Measurements from ENCODE around the gene SLC66A3. TPM values are rescaled to one million over a fixed set of nuclear protein-coding genes. Genes with fewer than 3 reads are reported as not detected.

The SLC66A3 gene
- 23.3 and 29.9 TPM in 2 replicates for total RNA-seq
- long read RNA-seq, transcript PQLC3-202 (6 exons, 696 nt) = minor isoform, 24 of 266 reads
- long read RNA-seq, transcript PQLC3-201 (7 exons, 1,830 nt) = major isoform, 202 of 266 reads
- long read RNA-seq, transcript PQLC3-204 (6 exons, 1,784 nt) = minor isoform, 13 of 266 reads
- long read RNA-seq, partial matches to known transcripts = 8 of 266 reads
- long read RNA-seq, other reads (novel, unspliced or antisense) = 15 of 266 reads

DNA sequence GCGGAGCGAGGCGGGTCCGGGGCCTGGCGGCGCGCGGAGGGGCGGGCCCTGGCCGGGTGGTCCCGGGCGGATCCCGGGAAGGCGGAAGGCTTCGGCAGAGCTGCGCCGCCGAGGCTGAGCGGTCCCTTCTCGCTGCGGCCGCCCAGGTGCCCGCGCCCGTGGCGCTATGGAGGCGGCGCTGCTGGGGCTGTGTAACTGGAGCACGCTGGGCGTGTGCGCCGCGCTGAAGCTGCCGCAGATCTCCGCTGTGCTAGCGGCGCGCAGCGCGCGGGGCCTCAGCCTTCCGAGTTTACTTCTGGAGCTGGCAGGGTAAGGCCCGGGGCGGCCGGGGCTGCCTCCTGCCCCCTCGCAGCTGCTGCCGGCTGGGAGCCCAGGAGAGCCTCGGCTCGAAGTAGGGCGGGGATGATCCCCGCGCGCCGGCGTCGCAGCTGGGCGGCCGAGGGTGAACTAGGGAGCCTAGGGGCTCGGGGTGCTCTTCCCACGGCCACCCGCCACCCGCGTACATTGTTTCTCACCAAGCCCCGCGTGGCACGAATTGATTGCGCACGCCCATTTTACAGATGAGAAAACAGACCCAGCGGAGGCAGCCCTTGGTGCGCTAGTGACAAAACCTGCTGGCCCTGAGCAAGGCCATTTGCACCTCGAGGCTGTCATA, at the start of gene SLC66A3:
TSS of gene SLC66A3 (plus strand) at position 87 of the 655 bp plus-strand sequence. CDS start at position 167, 80 bp downstream.
- DNase-seq (ENCODE audit: extremely low spot score, unreplicated experiment) = no peak
- Mint-ChIP-seq H3K27ac (ENCODE audit: unreplicated experiment) (peak within 1 kb of the TSS; percentile 91), H3K36me3 (ENCODE audit: unreplicated experiment) (no peaks in the 10 kb centered on the region), H3K9me3 (ENCODE audit: unreplicated experiment) (no peaks in the 10 kb centered on the region), H3K4me1 (ENCODE audit: unreplicated experiment) (peaks cover 19% of the 10 kb centered on the region), H3K4me3 (ENCODE audit: unreplicated experiment) (peak within 1 kb of the TSS; percentile 71), H3K27me3 (ENCODE audit: unreplicated experiment) (no peaks in the 10 kb centered on the region)
- TF ChIP-seq, protein P1, sequence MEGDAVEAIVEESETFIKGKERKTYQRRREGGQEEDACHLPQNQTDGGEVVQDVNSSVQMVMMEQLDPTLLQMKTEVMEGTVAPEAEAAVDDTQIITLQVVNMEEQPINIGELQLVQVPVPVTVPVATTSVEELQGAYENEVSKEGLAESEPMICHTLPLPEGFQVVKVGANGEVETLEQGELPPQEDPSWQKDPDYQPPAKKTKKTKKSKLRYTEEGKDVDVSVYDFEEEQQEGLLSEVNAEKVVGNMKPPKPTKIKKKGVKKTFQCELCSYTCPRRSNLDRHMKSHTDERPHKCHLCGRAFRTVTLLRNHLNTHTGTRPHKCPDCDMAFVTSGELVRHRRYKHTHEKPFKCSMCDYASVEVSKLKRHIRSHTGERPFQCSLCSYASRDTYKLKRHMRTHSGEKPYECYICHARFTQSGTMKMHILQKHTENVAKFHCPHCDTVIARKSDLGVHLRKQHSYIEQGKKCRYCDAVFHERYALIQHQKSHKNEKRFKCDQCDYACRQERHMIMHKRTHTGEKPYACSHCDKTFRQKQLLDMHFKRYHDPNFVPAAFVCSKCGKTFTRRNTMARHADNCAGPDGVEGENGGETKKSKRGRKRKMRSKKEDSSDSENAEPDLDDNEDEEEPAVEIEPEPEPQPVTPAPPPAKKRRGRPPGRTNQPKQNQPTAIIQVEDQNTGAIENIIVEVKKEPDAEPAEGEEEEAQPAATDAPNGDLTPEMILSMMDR (IDR thresholded peaks at IDR 0.05) = no peak

DNA sequence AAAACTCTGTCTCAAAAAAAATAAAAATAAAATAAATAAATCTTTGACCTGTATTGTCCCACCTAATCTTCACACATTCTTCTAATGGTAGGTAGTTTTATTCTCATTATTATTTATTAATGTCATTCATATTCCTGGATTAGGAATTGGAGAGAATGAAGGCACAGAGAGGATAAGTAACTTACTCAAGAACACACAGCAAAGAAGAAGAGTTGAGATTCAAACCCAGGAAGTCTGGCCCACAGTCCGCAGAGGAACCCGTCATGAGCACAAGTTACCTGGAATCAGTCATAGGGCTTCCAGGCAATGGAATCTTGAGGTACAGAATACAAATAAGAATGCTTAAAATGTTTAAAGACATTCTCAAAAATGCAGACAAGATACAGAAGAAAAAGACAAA, 46.3 kb upstream of the SLC66A3 start:
- peaks cover 5% of the 10 kb centered on the region for H3K27me3 Mint-ChIP-seq (ENCODE audit: unreplicated experiment)
- no peak overlapping the region for H3K27ac Mint-ChIP-seq (ENCODE audit: unreplicated experiment)
- no peaks in the 10 kb centered on the region for H3K36me3 Mint-ChIP-seq (ENCODE audit: unreplicated experiment)
- H3K9me3 Mint-ChIP-seq (ENCODE audit: unreplicated experiment) = no peaks in the 10 kb centered on the region
- DNase-seq (ENCODE audit: extremely low spot score, unreplicated experiment) = no peak
- no peak overlapping the region for H3K4me3 Mint-ChIP-seq (ENCODE audit: unreplicated experiment)
- TF ChIP-seq, protein P1 (IDR thresholded peaks at IDR 0.05) = no peak
- H3K4me1 Mint-ChIP-seq (ENCODE audit: unreplicated experiment) = no peaks in the 10 kb centered on the region

DNA sequence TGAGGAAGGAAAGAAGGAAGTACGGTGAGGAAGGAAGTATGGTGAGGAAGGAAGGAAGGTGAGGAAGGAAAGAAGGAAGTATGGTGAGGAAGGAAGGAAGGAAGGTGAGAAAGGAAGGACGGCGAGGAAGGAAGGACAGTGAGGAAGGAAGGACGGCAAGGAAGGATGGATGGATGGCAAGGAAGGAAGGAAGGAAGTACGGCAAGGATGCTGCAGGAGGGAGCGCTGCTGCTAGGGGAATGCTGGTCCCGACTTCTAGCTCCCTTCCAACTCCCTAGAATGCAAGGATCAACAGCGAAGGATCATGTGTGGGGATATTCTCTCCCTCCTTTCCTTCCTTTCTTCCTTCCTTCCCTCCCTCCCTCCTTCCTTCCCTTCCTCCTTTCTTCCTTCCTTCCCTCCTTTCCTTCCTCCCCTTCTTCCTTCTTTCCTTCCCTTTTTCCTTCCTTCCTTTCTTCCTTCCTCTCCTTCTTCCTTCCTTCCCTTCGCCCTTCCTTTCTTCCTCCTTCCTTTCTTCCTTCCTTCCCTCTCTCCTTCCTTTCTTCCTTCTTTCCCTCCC, 42.3 kb upstream of the SLC66A3 start:
- H3K9me3 Mint-ChIP-seq (ENCODE audit: unreplicated experiment) = no peaks in the 10 kb centered on the region
- no peak overlapping the region for H3K27ac Mint-ChIP-seq (ENCODE audit: unreplicated experiment)
- H3K36me3 Mint-ChIP-seq (ENCODE audit: unreplicated experiment) = no peaks in the 10 kb centered on the region
- no peak for DNase-seq (ENCODE audit: extremely low spot score, unreplicated experiment)
- H3K27me3 Mint-ChIP-seq (ENCODE audit: unreplicated experiment) = peaks cover 33% of the 10 kb centered on the region
- TF ChIP-seq, protein P1 (IDR thresholded peaks at IDR 0.05) = no peak
- H3K4me3 Mint-ChIP-seq (ENCODE audit: unreplicated experiment) = no peak overlapping the region
- H3K4me1 Mint-ChIP-seq (ENCODE audit: unreplicated experiment) = no peaks in the 10 kb centered on the region

DNA sequence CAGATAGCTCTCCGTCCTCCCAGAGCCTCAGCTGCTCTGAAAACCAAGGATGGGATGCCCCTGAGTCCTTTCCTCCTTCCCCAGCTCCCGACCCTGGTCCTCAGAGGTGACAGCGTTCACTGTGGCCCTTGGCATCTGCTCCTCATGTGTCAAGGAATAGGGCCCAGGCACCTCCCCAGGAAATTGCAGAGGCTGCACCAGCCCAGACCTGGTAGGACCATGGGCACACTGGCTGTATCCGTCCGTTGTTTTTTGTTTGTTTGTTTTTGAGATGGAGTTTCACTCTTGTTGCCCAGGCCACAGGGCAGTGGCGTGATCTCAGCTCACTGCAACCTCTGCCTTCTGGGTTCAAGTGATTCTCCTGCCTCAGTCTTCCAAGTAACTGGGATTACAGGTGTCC, 37.5 kb upstream of the SLC66A3 start:
- Mint-ChIP-seq H3K4me3 (ENCODE audit: unreplicated experiment) (no peak overlapping the region), H3K36me3 (ENCODE audit: unreplicated experiment) (no peaks in the 10 kb centered on the region), H3K4me1 (ENCODE audit: unreplicated experiment) (peaks cover 1% of the 10 kb centered on the region), H3K9me3 (ENCODE audit: unreplicated experiment) (no peaks in the 10 kb centered on the region), H3K27ac (ENCODE audit: unreplicated experiment) (no peak overlapping the region), H3K27me3 (ENCODE audit: unreplicated experiment) (peaks cover 38% of the 10 kb centered on the region)
- no peak for DNase-seq (ENCODE audit: extremely low spot score, unreplicated experiment)
- TF ChIP-seq, protein P1 (IDR thresholded peaks at IDR 0.05) = no peak

DNA sequence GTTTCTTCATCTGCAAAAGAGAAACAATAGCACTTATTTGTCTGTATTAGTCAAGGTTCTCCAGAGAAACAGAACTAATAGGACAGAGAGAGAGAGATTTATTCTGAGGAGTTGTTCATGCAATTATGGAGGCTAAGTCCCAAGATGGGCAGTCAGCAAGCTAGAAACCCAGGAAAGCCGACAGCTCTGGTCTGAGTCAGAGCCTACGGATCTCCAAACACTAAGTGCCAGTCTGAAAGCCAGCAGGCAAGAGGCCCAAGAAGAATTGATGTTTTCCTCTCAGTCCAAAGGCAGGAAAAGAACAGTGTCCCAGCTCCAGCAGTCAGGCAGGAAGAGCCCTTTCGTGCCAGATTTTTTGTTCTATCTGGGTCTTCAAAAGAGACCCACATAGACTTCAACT, 36.5 kb upstream of the SLC66A3 start:
- Mint-ChIP-seq H3K4me1 (ENCODE audit: unreplicated experiment) (peaks cover 1% of the 10 kb centered on the region), H3K36me3 (ENCODE audit: unreplicated experiment) (no peaks in the 10 kb centered on the region), H3K27ac (ENCODE audit: unreplicated experiment) (no peak overlapping the region), H3K4me3 (ENCODE audit: unreplicated experiment) (no peak overlapping the region), H3K27me3 (ENCODE audit: unreplicated experiment) (peaks cover 38% of the 10 kb centered on the region), H3K9me3 (ENCODE audit: unreplicated experiment) (no peaks in the 10 kb centered on the region)
- no peak for DNase-seq (ENCODE audit: extremely low spot score, unreplicated experiment)
- TF ChIP-seq, protein P1 (IDR thresholded peaks at IDR 0.05) = no peak

Measured in osteocyte (in vitro differentiated cells).